ENCODE results near the gene OR10A4.

OR10A4 gene

GRCh38 chr11:6882751-6883150 is 6.3 kb downstream of the OR10A4 start:
- TF ChIP-seq GATA2 (IDR thresholded peaks at IDR 0.05; ENCODE audit: low read depth, low read length) (no peak), GATA3 (IDR thresholded peaks at IDR 0.05; ENCODE audit: low read depth, low read length) (no peak)

DNA sequence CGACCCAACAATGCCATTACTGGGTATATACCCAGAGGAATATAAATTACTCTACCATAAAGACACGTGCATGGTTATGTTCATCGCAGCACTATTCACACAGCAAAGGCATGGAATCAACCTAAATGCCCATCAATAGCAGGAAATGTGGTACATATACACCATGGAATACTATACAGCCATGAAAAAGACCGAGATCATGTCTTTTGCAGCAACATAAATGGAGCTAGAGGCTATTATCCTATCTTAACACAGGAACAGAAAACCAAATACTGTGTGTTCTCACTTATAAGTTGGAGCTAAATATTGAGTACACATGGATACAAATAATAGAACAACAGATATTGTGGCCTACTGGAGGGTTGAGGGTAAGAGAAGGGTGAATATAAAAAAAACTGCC is 12.4 kb downstream of the OR10A4 start:
- TF ChIP-seq GATA2 (IDR thresholded peaks at IDR 0.05; ENCODE audit: low read depth, low read length): no peak
- no peak for TF ChIP-seq GATA3 (IDR thresholded peaks at IDR 0.05; ENCODE audit: low read depth, low read length)

DNA sequence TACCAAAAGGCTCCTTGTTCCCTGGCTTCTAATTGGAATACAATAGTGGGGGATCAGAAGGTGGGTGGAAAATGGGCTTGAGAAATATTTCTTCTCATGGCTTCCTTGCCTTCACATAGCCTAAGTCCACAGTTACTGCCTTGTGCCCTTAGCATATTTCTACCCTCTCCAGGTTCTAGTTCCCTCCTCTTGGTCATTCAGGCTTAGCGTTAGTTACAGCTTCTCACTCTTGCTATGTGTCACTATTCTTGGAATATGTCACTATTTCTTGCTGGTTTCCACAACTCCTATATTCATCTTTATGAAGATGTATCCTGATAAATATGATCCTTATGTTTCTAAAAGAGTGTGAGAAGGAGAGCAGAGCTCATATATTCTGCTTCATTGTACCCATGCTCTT is 13.4 kb downstream of the OR10A4 start:
- TF ChIP-seq GATA2 (IDR thresholded peaks at IDR 0.05; ENCODE audit: low read depth, low read length): no peak
- no peak for TF ChIP-seq GATA3 (IDR thresholded peaks at IDR 0.05; ENCODE audit: low read depth, low read length)

- TF ChIP-seq GATA3 (IDR thresholded peaks at IDR 0.05; ENCODE audit: low read depth, low read length) (no peak), GATA2 (IDR thresholded peaks at IDR 0.05; ENCODE audit: low read depth, low read length) (no peak)
Observed at GRCh38 chr11:6892400-6892799, 16.0 kb downstream of the OR10A4 start, which contains the start of gene OR2D2. OR2D2 (minus strand) TSS chr11:6892500; CDS start chr11:6892500, 0 bp downstream.

- TF ChIP-seq GATA3 (IDR thresholded peaks at IDR 0.05; ENCODE audit: low read depth, low read length): no peak
Observed at GRCh38 chr11:6894097-6894496, 17.7 kb downstream of the OR10A4 start.

DNA sequence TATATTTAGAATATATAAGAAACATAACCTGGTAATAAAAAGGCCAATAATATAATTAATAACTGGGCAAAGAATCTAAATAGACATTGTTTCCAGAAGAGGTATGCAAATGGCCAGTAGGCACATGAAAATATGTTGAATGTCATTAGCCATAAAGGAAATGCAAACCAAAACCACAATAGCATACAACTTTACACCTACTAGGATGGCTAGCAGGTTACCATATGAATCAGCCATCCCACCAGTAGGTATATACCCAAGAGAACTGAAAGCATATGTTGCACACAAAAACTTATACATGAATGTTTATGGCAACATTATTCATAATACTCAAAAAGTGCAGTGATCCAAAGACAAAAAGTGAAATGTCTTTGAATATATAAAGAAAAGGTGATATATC is 18.6 kb downstream of the OR10A4 start:
- no peak for TF ChIP-seq GATA3 (IDR thresholded peaks at IDR 0.05; ENCODE audit: low read depth, low read length)
- TF ChIP-seq GATA2 (IDR thresholded peaks at IDR 0.05; ENCODE audit: low read depth, low read length): no peak

DNA sequence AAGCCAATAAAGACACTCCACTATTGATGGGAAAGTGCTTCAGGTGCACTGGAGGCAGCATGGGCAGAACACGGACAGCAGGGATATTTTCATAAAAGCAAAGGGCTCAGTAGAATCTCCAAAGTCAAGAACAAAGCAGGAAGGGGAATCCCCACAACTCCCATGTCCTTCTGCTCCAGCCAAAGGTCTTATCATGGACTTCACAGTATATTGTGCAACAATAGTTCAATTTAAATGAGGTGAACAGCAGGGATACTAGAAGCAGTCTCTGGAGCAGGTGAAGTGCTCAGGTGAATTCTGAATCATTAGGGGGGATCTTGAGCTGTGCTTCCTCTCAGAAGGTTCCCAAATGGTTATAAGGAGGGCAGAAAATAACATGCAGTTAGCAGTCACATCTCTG is 22.5 kb downstream of the OR10A4 start:
- TF ChIP-seq GATA2 (IDR thresholded peaks at IDR 0.05; ENCODE audit: low read depth, low read length): no peak
- TF ChIP-seq GATA3 (IDR thresholded peaks at IDR 0.05; ENCODE audit: low read depth, low read length): no peak

GRCh38 chr11:6900327-6900999 is 24.0 kb downstream of the OR10A4 start:
- no peak for TF ChIP-seq GATA3 (IDR thresholded peaks at IDR 0.05; ENCODE audit: low read depth, low read length)
- no peak for TF ChIP-seq GATA2 (IDR thresholded peaks at IDR 0.05; ENCODE audit: low read depth, low read length)

DNA sequence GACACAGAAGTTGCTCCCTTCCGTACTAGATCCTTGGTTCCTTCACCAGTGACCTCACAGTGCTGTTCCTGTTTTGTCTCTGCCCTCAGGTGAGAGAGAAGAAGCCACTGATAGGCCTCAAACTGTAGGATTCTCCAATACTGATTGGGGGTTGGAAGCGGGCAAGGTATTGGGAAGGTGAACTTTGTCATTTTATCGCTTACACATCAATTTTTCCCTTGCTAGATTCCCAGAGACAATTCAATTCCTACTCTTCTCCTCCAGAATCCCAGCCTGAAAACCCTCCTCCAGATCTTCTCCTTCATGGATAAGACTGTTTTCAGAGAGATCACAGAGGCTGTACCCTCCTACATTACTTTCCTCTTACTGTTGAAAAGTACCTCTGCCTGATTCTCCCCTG is 35.0 kb downstream of the OR10A4 start:
- TF ChIP-seq GATA2 (IDR thresholded peaks at IDR 0.05; ENCODE audit: low read depth, low read length) (no peak), GATA3 (IDR thresholded peaks at IDR 0.05; ENCODE audit: low read depth, low read length) (no peak)

- TF ChIP-seq GATA2 (IDR thresholded peaks at IDR 0.05; ENCODE audit: low read depth, low read length) (no peak), GATA3 (IDR thresholded peaks at IDR 0.05; ENCODE audit: low read depth, low read length) (no peak)
Observed at GRCh38 chr11:6911948-6912347, 35.5 kb downstream of the OR10A4 start.

GRCh38 chr11:6919698-6920097 is 43.3 kb downstream of the OR10A4 start:
- TF ChIP-seq GATA3 (IDR thresholded peaks at IDR 0.05; ENCODE audit: low read depth, low read length) (no peak), GATA2 (IDR thresholded peaks at IDR 0.05; ENCODE audit: low read depth, low read length) (no peak)

DNA sequence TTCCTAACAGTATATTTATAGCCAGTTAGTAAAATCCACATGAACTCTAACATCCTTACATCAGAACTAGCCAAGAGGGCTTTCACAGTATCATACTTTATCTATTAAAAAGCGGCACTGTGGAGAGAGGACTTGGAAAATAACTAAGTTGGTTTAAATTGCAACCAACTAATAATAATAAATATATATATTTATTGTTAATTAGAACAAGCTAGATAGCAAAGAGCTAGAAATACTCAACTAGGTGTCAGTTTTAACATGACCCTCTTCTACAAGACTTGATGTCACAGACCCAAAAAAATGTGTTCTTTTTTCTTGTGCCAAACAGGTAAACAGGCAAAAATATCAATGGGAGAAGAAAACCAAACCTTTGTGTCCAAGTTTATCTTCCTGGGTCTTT is 44.3 kb downstream of the OR10A4 start, which contains the start of gene OR2D3:
Gene OR2D3 (plus strand): TSS at position 301 of the 400 bp plus-strand sequence. CDS start 0 bp downstream, at position 301.
- TF ChIP-seq GATA2 (IDR thresholded peaks at IDR 0.05; ENCODE audit: low read depth, low read length): no peak
- TF ChIP-seq GATA3 (IDR thresholded peaks at IDR 0.05; ENCODE audit: low read depth, low read length): no peak

DNA sequence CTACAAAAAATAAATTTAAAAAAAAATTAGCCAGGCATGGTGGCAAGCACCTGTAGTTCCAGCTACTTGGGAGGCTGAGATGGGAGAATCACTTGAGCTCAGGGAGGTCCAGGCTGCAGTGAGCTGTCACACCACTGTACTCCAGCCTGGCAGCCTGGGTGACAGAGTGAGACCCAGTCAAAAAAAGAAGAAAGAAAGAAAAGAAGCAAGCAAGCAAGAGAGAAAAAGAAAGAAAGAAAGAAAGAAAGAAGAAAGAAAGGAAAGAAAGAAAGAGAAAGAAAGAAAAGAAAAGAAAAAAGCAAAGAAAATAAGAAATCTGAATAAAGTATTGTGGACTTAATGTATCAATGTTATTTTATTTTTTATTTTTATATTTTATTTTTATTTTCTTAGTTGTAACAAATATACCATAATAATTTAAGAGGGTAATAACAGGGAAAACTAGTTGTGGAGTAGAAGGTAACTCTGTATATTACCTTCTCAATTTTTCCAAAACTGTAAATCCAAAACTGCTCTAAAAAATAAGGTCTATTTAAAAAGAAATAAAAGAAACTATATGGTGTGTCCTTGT is 48.7 kb downstream of the OR10A4 start:
- TF ChIP-seq GATA2 (IDR thresholded peaks at IDR 0.05; ENCODE audit: low read depth, low read length) (no peak), GATA3 (IDR thresholded peaks at IDR 0.05; ENCODE audit: low read depth, low read length) (no peak)

- no peak for TF ChIP-seq GATA2 (IDR thresholded peaks at IDR 0.05; ENCODE audit: low read depth, low read length)
- TF ChIP-seq GATA3 (IDR thresholded peaks at IDR 0.05; ENCODE audit: low read depth, low read length): no peak
Observed at GRCh38 chr11:6925636-6926207, 49.3 kb downstream of the OR10A4 start.
